Panc1 (cell line): ENCODE results near the gene NKD1.

Source experiments
- POLR2AphosphoS5 ChIP-seq: IDR thresholded peaks from 2 replicates; pipeline ENCODE4 v1.6.1; 2012; ENCODE audit warnings: mild to moderate bottlenecking, low read depth, low read length, moderate library complexity
- SIN3A ChIP-seq: IDR thresholded peaks from 2 replicates; pipeline ENCODE4 v1.6.1; 2012; ENCODE audit warnings: low read depth, mild to moderate bottlenecking, low read length, moderate library complexity, borderline replicate concordance; ENCODE audit not compliant: insufficient read depth
- TCF7L2 ChIP-seq: IDR thresholded peaks from 2 replicates; pipeline ENCODE4 v1.6.1; 2011; ENCODE audit warnings: mild to moderate bottlenecking, low read depth, low read length, inconsistent platforms
- TF ChIP-seq, protein P1 (sequence below): fragments of 450-650 bp; IDR thresholded peaks from 2 replicates; pipeline ENCODE4 v1.5.1; 2017; ENCODE audit warnings: mild to moderate bottlenecking
- TF ChIP-seq, protein P2 (sequence below), 2 experiments: IDR thresholded peaks; 2 replicates each; pipeline ENCODE4 v1.6.1; 2011 to 2012; ENCODE audit warnings: low read depth in 2 of 2, control low read depth in 1 of 2, low read length in 1 of 2, mild to moderate bottlenecking in 1 of 2, moderate library complexity in 1 of 2; ENCODE audit not compliant: insufficient read depth in 1 of 2

DNA sequence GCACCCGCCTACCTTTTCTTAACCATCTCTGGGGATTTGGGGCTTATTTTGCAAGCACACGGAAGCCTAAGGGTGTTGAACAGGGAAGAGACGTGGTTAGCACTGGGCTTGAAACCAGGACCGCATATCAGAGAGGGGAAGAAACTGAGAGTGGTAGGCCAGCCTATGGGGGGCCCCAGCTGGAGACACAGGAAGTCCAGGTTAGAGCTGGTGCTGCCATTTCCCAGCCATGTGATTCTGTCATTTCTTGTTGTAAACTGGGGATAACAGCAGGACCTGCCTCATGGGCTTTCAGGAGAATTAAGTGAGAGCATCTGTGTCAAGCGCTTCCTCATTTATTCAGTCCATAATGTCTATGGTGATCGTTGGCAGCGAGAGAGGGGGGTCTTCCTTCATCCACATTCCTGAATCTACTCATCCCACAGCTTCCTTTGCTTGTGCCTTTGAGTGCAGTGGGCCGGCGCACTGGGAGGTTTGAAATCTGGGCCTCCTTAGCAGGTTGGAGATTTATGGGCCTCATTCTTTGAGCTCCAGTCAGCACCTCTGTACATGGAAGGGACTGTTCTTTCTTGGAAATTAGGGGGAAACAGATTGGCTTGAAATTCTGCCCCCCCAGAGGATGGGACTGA is 20.1 kb downstream of the NKD1 start:
- TF ChIP-seq, protein P1, sequence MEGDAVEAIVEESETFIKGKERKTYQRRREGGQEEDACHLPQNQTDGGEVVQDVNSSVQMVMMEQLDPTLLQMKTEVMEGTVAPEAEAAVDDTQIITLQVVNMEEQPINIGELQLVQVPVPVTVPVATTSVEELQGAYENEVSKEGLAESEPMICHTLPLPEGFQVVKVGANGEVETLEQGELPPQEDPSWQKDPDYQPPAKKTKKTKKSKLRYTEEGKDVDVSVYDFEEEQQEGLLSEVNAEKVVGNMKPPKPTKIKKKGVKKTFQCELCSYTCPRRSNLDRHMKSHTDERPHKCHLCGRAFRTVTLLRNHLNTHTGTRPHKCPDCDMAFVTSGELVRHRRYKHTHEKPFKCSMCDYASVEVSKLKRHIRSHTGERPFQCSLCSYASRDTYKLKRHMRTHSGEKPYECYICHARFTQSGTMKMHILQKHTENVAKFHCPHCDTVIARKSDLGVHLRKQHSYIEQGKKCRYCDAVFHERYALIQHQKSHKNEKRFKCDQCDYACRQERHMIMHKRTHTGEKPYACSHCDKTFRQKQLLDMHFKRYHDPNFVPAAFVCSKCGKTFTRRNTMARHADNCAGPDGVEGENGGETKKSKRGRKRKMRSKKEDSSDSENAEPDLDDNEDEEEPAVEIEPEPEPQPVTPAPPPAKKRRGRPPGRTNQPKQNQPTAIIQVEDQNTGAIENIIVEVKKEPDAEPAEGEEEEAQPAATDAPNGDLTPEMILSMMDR, result no peak
- no peak for TF ChIP-seq POLR2AphosphoS5
- no peak for TF ChIP-seq TCF7L2
- TF ChIP-seq, protein P2, sequence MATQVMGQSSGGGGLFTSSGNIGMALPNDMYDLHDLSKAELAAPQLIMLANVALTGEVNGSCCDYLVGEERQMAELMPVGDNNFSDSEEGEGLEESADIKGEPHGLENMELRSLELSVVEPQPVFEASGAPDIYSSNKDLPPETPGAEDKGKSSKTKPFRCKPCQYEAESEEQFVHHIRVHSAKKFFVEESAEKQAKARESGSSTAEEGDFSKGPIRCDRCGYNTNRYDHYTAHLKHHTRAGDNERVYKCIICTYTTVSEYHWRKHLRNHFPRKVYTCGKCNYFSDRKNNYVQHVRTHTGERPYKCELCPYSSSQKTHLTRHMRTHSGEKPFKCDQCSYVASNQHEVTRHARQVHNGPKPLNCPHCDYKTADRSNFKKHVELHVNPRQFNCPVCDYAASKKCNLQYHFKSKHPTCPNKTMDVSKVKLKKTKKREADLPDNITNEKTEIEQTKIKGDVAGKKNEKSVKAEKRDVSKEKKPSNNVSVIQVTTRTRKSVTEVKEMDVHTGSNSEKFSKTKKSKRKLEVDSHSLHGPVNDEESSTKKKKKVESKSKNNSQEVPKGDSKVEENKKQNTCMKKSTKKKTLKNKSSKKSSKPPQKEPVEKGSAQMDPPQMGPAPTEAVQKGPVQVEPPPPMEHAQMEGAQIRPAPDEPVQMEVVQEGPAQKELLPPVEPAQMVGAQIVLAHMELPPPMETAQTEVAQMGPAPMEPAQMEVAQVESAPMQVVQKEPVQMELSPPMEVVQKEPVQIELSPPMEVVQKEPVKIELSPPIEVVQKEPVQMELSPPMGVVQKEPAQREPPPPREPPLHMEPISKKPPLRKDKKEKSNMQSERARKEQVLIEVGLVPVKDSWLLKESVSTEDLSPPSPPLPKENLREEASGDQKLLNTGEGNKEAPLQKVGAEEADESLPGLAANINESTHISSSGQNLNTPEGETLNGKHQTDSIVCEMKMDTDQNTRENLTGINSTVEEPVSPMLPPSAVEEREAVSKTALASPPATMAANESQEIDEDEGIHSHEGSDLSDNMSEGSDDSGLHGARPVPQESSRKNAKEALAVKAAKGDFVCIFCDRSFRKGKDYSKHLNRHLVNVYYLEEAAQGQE (IDR thresholded peaks at IDR 0.05; ENCODE audit: insufficient read depth in 1 of 2, low read depth in 2 of 2, low read length in 1 of 2), result no peak
- no peak for TF ChIP-seq SIN3A
